NCI-H2171 treated with DMSO at 0.1 percent for 48 hours (cell line): ENCODE data around the gene ADRA2C.
A peak's percentile ranks its signal among the peaks of the same experiment; 100 is the strongest.

Experiments
- DNase-seq: peaks from one replicate; lab custom pipeline; 2025; lab: John Stamatoyannopoulos, UW

ADRA2C gene

DNA sequence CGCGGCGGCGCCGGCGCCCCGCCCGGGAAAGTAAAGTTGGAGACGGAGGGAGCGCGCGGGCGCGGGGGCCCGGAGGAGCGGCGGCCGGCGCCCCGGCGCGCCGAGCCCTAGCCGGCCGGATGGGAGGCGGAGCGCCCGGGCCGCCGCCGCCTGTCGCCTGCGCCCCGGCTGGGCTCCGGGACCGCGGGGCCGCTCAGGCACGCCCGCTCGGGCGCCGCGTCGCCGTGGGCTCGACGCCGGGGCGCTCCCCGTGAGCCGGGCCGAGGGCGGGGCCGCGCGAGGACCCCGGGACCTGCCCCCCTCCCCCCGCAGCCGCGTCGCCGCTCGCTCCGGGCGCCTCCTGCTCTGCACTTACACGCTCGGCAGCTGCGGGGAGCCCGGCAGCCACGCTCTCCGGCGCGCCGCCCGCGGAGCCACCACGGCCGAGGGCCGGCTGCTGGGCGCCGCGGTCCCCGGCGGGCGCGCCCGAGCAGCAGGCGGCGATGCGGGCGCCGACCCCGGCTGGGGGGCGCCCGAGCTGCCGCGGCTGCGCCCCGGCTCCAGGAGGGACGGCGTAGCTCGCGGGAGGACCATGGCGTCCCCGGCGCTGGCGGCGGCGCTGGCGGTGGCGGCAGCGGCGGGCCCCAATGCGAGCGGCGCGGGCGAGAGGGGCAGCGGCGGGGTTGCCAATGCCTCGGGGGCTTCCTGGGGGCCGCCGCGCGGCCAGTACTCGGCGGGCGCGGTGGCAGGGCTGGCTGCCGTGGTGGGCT, at the start of gene ADRA2C:
Gene ADRA2C, plus strand, starts transcription at position 350 of the 749 bp plus-strand sequence. Its CDS starts 222 bp downstream, at position 572.
- no peak for DNase-seq

DNA sequence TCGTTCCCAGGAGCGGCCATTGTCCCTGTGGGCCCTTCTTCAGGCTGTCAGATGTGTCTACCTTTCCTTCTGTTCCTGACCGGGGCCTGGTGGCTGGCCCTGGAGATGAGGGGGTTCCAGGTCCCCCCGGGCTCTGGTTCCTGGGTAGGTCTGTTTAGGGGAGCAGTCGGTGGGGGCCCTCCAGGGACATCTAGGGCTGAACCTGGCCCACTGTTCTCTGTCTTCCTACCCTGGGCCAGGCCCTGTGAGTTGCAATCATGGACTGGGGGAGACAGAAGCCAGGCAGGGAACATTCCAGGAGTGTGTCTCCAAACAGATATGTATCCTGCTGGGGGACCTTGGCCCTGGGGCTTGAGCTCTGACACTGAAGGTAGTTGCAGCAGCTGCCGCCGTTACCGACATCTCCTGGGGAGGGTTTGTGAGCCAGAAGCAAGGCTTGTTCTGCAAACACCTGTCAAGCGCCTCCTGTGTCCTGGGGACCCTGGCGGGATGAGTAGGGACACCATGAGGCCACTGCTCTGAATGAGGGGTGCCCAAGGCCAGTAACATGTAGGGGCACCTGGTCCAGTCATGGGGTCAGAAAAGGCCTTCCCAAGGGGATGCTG, 49.5 kb upstream of the ADRA2C start:
- no peak for DNase-seq

DNA sequence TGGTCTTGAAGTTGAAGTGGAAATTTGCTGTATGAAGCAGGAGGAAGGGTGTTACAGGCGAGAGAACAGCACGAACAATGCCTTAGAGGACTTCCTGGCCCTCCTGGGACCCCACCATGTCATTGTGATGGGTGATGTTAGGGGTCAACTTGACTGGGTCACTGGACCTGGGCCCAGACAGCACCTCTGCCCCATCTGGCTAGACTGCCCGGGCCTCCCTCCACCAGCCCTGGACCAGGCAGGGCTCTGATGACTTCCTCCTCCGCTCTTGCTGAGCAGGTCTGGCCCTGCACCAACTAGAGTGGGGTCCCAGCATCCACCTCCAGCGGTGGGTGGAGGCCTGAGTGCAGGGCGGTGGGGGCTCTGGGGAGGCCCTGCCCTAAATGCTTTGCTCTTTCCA, 48.9 kb upstream of the ADRA2C start:
- no peak for DNase-seq

DNA sequence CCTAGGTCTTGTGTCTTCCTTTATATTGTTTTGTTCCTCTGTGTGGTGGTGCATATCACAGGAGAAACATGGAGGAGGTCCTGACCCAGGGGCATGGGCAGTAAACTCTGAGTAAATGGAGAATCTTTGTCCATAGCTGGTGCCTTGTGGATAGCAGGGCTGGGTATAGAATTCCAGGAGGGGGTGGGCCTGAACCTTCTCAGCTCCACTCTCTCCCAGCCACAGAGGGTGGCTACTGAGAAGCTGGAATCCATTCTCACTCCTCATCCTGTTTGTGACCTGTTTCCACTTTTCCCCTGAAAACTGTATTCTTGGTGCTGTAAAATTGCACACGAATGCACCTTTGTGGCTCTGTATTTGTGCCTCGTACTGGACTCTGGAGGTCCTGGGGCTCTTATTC, 47.7 kb upstream of the ADRA2C start:
- DNase-seq, result no peak

DNA sequence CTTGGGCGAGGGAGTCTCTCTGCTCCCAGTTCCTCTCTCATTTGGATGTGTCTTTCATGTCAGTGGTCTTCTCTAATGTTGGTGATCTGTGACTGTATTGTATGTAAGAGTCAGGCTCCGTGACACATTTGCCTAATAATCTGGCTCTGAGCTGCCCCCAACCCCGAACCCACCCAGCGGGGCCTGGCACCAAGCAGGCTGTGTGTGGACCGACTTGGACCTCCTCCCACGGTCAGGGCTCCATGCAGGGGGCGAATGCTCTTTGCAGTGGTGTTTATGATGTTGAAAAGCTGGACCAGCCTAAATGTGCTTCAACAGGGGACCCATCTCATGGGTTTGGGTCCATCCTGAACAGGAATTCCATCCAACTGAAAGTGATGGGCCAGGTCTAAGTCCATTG, 47.0 kb upstream of the ADRA2C start:
- DNase-seq, result no peak

DNA sequence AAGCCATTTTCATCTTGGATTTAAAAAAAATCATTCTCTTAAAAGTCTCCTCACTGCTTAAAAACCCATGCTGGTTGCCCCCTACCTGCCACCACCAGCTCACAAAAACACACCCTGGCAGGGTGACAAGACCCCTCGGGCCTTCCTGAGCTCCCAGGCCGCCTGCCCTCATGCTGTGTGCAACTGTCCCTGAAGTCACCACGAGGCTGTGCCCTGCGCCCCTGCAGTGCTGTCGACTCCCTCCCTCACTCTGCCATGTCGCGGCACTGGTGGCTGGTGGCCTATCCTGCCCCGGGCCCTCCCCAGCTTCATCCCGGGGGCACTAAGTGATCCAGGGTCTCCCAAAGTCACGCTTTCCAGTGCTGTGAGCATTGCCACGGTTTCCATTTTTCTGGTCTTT, 46.3 kb upstream of the ADRA2C start:
- DNase-seq, result no peak

DNA sequence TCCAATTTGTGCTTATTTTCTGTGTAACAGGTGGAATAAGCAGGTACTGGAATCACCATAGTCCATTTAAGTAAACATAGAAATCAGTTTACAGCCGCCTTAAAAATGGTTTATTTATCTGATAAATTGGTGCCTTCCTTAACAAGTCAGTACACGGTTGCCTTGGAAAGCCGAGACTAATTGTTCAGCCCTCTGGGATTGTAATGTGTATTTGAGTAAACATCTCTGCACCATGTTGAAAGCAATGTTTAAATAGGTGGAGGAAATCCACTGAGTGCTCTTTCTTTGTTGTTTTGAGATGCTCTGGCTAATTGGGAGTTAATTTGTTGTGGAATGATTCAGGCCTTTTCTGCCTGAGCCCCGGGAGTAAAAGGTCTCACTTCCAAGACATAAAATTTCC, 45.7 kb upstream of the ADRA2C start:
- DNase-seq, result peak; percentile 62

DNA sequence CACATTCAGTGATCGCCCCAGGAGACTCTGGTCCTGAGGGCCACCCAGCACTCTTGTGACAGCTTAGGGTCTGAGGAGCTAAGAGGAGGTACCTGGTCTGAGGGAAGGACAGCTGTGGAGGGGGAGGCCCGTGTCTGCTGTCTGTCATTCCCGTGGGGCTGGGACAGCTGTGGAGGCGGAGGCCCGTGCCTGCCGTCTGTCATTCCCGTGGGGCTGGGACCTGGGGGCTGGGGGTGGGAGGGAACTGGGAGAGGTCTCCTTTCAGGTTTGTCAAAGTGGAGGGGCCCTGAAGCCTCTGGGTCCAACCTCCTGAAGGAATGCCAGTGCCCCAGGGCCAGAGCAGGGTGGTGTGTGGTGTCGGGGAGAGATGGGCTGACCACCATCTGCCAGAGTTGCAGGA, 45.0 kb upstream of the ADRA2C start:
- DNase-seq, result peak; percentile 17

DNA sequence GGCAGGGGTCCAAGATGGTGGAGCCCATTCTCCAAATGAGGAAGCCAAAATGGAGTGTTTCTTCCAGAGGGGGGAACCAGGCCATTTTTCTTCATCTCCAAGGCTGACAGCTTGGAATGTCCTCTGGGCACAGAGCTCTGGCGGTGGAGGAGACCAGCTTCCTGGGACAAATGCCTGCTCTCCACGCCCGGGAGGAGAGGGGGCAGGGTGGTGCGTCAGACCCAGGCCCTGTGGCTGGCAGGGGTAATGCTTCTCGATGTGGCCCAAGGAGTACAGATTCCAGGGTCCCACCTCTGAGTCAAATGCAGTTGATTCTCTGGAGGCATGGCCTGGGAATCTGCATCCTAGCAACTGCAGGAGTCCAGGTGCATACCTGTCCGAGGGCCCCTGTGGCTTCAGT, 44.6 kb upstream of the ADRA2C start:
- DNase-seq, result no peak

DNA sequence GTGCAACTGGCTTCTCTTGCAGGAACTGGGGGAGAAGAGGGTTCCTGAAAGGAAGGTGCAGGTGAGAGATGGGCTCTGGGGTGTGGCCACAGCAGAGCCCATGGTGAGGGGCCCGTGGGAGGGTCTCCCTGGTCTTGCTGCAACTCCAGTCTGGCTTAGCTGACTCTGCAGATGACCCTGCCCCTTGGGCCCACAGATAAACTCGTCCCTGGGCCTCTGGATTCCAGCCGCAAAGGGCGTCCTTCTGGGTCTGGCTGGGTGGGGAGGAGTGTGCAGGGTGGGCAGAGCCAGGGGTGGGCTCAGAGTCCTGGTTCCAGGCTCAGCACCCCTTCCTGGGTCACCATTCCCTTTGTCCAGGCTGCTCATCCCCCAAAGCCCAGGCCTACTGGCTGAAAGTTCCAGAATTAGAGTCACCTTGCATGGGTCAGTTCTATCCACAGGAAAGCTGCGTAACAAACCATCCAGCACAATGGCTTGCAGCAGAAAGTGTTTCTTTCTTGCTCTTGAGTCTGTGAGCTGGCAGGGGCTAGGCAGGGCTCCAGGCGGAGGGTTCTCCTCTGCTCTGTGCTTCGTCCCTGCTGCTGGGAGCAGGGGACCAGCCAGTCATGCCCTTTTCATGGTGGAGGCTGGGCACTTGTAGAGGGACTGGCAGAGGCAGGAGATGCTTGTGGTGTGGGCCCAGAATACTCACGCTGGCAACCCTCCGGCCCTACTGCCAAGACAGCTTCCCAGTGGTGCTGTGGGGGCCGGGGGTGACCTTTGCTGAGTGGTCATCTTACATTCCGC, 43.5 kb upstream of the ADRA2C start:
- no peak for DNase-seq

DNA sequence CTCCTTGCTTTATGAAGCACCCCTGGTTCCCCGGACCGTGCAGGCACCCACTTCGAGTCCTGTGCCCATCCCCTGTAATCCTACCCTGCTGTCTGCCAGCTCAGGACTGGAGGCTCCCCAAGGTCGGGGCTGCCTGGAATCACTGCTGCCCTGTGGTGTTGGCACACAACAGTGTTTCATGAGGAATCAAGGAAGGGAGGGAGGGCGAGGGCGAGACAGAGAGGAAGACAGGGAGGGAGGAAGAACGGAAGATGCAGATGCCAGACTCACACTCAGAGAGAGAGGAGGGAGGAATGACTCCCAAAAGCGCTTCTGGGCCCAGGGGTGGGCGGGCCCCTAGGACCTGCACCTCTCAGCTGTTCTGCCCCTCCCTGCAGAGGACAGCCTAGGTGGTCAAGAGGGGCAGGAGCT, 42.9 kb upstream of the ADRA2C start:
- no peak for DNase-seq

DNA sequence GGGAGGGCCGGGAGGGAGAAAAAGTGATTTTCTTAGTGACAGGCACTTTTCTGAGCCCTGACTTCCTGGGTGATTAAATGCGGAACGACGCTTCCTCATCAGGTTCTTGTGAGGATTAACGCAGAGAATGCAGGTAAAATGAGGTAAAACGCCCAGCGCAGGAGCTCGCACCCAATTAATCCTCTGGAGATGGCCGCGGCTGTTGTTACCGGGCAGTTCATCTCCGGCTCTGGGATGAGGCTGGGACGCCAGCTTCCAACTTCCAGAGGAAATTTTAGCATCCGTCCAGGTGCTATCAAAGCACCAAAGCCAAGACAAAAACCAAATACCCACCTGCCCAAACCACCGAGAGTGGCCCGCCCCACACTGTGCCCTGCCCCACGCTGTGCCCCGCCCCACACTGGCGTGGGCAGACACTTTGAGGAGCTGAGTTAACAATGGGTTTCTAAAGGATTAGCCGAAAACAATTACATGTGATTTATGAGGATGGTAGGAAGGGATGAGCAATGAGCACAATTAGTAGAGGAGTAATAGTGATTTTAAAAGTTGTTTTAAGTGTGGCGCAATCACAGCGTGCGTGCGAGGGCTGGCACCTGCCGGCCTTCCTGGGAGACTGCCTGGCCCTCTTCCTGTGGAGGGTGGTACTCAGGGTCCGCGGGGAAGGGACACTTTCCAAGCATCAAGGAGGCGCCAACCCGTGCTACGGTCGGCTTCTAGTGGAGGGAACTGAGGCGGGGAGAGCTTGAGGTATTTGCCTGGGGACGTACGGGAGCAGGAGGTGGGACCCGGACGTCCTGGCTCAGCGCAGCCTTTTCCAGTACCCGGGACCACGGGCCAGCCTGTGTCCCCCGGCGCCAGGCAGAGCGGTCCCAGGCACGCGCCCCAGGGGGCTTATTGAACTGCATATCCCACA, 41.6 kb upstream of the ADRA2C start:
- DNase-seq, result no peak

DNA sequence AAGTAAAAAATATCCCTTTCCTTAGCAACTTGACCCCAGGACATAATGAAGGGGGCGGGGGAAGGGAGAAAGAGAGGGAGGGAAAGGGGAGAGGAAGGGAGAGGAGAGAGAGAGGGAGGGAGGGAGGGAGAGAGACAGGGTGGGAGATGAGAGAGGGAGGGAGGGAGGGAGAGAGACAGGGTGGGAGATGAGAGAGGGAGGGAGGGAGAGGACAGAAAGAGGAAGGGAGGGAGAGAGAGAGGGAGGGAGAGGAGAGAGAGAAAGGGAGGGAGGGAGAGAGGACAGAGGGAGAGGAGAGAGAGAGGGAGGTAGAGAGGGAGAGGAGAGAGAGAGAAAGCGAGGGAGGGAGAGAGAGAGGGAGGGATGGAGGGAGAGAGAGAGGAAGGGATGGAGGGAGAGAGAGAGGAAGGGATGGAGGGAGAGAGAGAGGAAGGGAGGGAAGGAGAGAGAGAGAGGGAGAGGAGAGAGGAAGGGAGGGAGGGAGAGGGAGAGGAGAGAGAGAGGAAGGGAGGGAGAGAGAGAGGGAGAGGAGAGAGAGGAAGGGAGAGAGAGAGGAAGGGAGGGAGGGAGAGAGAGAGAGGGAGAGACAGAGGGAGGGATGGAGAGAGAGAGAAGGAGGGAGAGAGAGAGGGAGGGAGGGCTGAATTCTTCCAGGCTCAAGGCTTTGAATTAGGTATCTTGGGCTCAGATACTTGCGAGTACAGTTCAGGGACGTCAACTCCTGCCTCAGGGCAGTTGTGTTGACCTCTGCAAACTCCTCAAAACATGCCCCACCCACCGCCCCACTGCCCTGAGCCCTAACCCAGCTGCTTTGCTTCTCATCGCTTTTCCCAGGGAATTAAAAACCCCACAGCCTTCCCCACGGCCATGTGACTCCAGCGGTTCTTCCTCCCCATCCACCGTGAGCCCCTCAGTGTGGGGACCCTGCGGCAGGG, 40.0 kb upstream of the ADRA2C start:
- DNase-seq, result no peak

DNA sequence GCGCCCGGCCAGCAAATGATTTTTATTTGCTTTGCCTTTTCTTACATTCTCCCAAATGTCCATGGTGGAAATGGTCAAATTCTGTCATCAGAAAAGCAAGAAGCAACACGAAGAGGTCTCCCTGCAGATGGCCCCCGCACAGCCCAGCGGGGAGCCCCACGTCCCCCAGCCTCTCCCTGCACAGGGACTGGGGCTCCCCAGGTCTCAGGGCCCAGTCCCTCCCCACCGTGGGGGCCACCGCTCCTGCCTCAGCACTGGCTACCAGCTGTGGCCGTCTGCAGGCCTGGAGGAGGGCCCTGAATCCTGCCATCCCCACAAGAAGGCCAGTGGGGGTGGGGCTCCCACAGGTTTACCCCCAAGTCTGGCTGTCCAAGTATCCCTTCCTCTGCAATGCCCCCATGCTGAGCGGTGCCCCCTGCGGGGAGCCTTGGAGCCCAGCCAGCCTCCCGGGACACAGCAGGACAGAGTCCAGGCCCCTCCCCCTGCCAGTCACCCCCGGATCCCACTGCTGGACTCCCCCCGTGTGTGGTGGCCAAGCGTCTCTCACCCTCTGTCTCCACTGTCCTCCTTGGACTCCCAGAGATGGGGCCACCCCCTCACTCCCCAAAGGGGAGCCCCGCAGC, 38.2 kb upstream of the ADRA2C start:
- no peak for DNase-seq

DNA sequence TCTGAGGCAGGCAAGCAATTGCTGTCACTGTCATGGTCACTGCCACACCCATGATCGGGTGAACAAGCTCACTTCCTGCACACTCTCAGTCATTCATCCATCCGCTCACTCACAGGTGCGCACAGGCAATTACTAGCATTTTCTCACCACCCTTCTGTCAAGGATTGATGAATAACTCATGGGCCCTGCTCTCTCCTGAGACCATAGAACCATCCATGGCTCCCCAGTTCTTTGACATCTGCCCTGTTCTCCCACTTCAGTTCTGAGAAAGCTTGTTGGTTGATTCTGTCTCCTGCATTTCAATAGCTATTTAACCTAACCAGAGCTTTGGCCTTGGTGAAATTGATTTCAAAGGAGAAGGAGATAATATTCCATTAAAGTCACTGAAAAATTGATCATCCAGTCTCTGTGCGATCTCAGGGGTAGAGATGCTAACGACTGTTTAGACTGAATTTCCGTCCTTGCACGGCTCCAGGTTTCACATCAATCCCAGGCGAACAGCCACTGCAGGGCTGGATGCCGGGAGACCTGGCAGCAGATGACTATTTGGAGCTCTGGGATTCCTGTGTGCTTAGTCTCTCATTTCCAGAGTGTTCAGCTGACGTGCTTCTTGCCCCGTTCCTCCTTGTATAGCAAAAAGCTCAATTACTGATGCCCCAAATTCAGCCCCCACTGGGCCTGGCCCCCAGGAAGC, 36.9 kb upstream of the ADRA2C start:
- no peak for DNase-seq

DNA sequence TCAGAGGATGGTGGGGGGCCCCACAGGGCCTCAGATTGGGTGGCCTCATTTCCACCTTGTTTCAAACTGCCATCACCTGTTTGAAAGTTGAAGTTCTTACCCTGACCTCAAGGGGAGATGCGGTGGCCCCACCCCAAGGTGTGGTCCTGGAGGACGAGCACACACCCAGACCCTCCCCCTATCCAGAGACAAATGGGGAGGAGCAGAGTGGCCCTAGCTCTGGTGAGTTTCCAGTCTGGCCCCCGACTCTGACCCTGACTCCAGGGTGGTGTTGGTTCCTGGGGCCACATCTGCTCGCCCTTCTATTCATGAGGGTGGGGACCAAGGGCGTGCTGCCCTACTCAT, 36.3 kb upstream of the ADRA2C start:
- DNase-seq, result no peak

DNA sequence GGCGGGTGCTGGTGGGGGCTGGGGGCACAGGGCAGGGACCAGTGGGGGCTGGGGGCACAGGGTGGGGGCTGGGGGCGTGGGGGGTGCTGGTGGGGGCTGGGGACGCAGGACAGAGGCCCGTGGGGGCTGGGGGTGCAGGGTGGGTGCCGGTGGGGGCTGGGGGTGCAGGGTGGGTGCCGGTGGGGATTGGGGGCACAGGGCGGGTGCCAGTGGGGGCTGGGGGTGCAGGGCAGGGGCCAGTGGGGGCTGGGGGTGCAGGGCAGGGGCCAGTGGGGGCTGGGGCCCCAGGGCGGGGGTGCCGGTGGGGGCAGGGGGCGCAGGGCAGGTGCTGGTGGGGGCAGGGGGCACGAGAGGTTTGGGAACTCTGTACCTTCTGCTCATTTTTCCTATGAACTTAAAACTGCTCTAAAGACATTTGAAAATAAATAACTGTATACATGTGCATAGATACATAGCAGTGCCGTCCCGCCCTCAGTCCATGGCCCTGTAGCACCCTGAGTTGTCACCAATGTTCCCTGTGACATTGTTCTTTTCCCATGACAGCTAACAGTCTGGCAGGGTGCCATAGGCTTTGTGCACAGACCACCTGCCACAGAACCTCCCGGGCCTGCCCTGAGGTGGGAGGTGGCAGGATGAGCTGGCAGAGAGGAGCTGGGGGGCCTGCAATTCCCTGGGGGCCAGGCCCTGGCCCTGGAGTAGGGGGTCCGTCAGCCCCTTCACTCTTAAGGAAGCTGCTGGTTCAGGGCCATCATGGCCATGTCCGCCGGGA, 35.6 kb upstream of the ADRA2C start:
- DNase-seq, result peak; percentile 32

DNA sequence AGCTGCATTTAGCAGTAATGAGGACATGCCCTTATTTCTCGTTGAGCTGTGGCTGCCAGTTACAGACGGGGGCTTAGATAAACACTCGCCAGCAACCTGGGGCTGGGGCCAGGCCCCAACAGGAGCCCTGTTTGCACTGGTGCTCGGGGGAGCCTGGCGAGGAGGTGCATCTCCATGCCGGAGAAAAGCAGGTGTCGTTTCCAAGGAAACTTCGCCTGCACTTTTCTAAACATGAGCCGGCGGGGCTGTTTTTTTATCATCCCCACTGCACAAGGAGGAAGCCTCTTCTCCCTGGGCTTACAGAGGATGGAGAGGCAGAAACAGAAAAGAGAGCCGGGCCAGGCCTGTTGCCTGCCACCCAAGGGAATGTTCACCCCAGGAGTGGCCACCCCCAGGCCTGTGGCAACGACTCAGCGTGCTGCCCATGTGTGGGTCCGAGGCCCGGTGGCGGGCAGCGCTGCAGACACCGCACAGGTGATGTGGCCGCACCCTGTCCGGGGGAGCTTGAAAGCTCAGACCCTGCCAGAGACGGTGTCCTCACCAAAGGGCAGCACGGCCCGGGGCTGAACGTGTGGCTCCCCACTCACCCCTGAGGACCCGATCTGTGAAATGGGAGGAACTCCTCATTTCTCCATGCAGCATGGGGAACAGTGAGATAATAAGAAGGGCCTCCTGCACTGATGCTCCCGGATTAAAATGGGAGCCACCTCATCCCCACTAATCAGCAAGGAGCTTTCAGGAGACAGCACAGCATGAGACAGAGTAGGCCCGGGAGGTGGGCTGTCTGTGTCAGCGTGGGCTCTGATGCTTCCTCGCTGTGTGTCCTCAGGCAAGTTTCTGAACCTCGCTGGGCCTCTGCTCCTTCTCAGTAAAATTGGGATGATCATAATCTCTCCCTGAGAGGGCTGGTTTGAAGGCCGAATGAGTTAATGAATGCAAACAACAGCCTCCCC, 33.8 kb upstream of the ADRA2C start:
- DNase-seq, result no peak
